Stimulated activated naive CD4-positive, alpha-beta T cell treated with Interleukin-2 at 50 U/mL for 16 hours (primary cell): ENCODE data around the gene GBP7.

Source experiments
- DNase-seq: peaks from one replicate; lab custom pipeline; 2025; lab: John Stamatoyannopoulos, UW

Gene GBP7

GRCh38 chr1:89114662-89115061 lies 61.1 kb downstream of the GBP7 start:
- no peak for DNase-seq

GRCh38 chr1:89112871-89113613 lies 62.8 kb downstream of the GBP7 start:
- DNase-seq = no peak

- no peak for DNase-seq
These were observed 71.1 kb downstream of the GBP7 start for GRCh38 chr1:89104687-89105086.

GRCh38 chr1:89104147-89104546 lies 71.7 kb downstream of the GBP7 start:
- DNase-seq = no peak

- no peak for DNase-seq
These were observed 73.8 kb downstream of the GBP7 start for GRCh38 chr1:89102021-89102420.

GRCh38 chr1:89100412-89100811 lies 75.4 kb downstream of the GBP7 start:
- DNase-seq = no peak

GRCh38 chr1:89098857-89099256 lies 76.9 kb downstream of the GBP7 start:
- no peak for DNase-seq

- DNase-seq = no peak
These were observed 80.1 kb downstream of the GBP7 start for GRCh38 chr1:89095737-89096136.

- DNase-seq = no peak
These were observed 85.8 kb downstream of the GBP7 start for GRCh38 chr1:89089962-89090361.

GRCh38 chr1:89088572-89088971 lies 87.2 kb downstream of the GBP7 start:
- DNase-seq = no peak

- no peak for DNase-seq
These were observed 88.6 kb downstream of the GBP7 start for GRCh38 chr1:89087241-89087640.

GRCh38 chr1:89085781-89086180 lies 90.0 kb downstream of the GBP7 start:
- DNase-seq = peak; percentile 11
